ENCODE data around the gene ZNF837.
A peak's percentile ranks its signal among the peaks of the same experiment; 100 is the strongest.
"Not testable (repeated sequence)": the region's sequence is repeated elsewhere in the genome, so short reads cannot be mapped to it uniquely, and the experiment has no call there.

Gene ZNF837

GRCh38 chr19:58351558-58351878 is 29.3 kb downstream of the ZNF837 start:
- no peak for DNase-seq (ENCODE audit: low read depth in 2 of 2)

GRCh38 chr19:58350871-58351557 is 29.8 kb downstream of the ZNF837 start:
- no peak for DNase-seq (ENCODE audit: low read depth in 2 of 2)

DNA sequence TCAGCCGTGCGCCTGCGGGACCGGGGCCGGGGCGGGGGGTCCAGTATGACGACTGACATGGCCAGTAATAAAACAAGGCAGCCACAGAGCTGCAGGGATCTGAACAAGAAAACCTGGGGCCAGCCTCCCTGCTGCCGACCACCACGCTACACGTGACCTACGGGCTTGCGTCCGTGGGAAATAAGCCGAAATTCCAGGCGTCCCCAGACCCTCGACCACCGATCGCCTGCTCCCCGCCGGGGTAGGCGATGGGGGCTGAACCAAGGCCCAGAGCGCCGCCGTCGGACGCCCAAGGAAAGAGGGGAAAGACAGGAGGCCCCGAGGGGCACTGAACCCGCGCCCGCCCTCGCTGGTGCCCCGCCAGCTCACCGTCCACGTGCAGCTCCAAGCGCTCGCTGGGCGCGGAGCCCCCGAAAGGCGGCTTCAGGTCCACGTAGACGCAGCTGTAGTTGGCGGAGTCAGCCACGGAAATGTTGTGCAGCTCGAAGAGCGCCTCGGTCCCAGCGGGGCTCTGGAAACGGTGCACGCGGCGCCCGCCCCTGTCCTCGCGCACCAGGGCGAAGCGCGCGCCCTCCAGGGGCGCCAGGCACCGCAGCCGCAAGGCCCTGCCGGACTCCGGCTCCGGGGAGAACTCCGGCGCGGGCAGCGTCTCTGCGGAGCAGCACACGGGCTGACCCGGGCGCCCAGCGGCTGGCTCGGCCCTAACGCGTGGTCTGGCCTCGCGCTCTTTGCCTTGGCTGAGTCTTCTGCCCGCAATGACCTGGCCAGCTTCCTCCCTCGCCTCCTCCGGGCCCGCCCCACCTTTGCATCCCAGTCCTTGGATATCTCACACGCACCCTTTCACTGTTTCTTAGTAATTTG is 30.6 kb downstream of the ZNF837 start:
- DNase-seq (ENCODE audit: low read depth in 2 of 2): no peak

- DNase-seq (ENCODE audit: low read depth in 2 of 2): no peak
Measured at GRCh38 chr19:58349590-58349989, 31.2 kb downstream of the ZNF837 start.

DNA sequence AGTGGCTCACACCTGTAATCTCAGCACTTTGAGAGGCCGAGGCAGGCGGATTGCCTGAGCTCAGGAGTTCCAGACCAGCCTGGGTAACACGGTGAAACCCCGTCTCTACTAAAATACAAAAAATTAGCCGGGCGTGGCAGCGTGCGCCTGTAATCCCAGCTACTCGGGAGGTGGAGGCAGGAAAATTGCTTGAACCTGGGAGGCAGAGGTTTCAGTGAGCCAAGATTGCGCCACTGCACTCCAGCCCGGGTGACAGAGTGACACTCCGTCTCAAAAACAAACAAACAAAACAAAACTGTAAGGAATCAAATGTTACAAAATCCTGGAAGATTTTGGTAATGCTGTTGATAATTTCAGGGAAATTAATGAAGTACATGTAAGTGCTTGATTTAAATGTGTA is 32.8 kb downstream of the ZNF837 start:
- not testable (repeated sequence) for DNase-seq (ENCODE audit: low read depth in 2 of 2)

DNA sequence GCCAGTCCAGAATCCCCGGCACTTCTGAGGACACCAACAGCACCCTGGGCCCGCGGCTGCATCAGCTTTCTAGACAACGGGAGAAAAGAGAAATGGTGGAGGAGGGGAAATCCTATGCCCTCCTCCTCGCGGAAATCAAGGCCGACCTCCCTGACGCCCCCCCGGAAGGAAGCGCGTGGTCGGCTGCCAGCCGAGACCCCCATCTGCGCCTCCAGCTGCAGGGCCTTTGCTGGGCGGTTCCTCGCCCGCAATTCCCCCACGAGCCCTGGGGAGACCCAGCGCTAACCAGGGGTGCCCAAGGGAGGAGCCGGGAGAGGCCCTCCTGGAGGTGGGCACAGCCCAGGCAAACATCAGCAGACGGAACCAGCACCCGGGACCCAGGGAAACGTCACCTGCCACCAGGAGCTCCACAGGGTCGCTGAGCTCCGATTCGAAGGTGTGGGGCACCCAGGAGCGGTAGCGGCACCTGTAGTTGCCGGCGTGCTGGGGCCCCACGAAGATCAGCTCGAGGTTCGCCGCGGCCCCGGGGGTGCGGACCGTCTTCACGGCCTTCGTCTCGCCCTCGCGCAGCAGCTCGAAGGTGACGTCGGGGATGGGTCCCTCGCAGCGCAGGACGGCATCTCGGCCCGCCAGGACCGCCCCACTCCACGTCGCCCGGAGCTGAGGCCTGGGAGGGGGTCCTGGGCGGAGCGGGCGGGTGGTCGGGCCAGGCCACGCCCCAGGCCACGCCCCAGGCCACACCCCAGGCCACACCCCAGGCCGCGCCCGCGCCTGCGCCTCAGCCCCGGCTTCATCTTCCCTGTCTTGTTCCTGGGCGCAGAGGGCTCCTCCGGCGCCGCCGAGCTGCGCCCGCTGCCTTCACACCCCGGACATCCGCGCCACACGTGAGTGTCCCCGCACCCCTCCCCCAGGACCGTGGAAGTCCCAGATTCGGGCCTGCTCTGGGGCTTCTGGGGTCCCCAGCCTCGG is 33.6 kb downstream of the ZNF837 start:
- peak; percentile 31 to 61 for DNase-seq (ENCODE audit: low read depth in 2 of 2)

GRCh38 chr19:58345558-58345957 is 35.3 kb downstream of the ZNF837 start:
- DNase-seq (ENCODE audit: low read depth in 2 of 2): no peak

DNA sequence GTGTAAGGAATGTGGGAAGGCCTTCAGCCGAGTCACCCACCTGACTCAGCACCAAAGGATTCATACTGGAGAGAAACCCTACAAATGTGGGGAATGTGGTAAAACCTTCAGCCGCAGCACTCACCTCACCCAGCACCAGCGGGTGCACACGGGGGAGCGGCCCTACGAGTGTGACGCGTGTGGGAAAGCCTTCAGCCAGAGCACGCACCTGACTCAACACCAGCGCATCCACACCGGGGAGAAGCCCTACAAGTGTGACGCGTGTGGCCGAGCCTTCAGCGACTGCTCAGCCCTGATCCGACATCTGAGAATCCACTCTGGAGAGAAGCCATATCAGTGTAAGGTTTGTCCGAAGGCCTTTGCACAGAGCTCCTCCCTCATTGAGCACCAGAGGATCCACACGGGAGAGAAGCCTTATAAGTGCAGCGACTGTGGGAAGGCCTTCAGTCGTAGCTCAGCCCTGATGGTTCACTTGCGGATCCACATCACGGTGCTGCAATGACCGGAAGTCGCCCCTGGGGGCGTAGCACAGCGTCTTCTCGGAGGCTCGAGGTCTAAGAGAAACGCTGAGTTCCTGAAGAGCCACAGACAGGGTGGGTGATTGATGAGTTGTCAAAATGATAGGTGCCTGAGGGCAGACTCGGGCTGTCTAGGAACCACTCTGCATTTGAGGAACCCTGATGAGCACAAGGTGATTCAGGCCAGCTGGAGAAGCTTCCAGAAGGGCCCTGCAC is 41.8 kb downstream of the ZNF837 start:
- no peak for DNase-seq (ENCODE audit: low read depth in 2 of 2)

DNA sequence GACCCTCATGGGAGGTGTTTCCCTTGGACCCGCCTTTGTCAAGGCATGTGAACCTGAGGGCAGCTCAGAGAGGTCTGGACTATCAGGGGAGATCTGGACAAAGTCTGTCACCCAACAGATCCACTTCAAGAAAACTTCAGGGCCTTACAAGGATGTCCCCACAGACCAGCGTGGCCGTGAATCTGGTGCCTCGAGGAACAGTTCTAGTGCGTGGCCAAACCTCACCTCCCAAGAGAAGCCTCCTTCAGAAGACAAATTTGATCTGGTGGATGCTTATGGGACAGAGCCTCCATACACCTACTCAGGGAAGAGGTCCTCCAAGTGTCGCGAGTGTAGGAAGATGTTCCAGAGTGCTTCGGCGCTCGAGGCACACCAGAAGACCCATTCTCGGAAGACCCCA is 42.5 kb downstream of the ZNF837 start:
- no peak for DNase-seq (ENCODE audit: low read depth in 2 of 2)

- DNase-seq (ENCODE audit: low read depth in 2 of 2): no peak
Measured at GRCh38 chr19:58336820-58337219, 44.0 kb downstream of the ZNF837 start.

GRCh38 chr19:58336216-58336615 is 44.6 kb downstream of the ZNF837 start:
- no peak for DNase-seq (ENCODE audit: low read depth in 2 of 2)

DNA sequence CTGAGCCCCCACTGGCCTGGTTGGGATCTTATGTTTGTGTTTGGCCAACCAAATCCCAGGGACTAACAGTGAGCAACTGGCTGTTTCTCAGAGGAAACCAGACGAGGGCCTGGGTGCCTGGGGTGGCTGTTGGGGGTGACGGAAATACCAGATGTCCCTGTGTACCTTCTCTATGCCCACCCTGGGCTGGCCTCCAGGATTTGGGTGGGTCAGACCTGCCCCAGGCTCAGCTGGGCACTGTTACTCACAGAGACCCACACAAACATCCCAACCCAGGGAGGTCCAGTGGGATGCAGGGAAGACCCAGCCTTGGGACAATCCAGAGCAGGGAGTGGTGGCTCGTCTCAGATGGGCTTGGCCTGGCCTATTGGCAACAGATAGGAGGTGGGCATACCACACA is 45.2 kb downstream of the ZNF837 start:
- no peak for DNase-seq (ENCODE audit: low read depth in 2 of 2)

GRCh38 chr19:58334691-58335249 is 46.1 kb downstream of the ZNF837 start:
- DNase-seq (ENCODE audit: low read depth in 2 of 2): no peak

- DNase-seq (ENCODE audit: low read depth in 2 of 2): no peak
Measured at GRCh38 chr19:58332697-58333096, 48.1 kb downstream of the ZNF837 start.

DNA sequence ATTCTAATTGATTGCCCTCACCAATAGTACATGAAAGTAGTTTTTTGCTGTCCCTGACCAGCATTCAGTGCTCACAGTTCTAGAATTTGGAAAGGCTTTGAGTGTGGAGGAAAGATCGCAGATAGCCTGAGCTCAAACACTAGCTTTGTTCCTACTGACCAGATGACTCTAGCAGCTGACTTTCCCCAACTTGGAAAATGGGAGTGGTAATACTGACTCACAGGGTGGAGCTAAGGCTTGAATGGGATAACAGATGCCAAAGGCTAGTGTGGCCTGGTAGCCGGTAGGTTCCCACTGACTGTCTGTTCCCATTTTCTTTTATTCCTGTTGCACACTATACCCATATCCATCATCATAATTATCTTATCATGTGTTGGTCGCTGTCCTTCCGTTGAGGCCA is 50.4 kb downstream of the ZNF837 start:
- no peak for DNase-seq (ENCODE audit: low read depth in 2 of 2)

DNA sequence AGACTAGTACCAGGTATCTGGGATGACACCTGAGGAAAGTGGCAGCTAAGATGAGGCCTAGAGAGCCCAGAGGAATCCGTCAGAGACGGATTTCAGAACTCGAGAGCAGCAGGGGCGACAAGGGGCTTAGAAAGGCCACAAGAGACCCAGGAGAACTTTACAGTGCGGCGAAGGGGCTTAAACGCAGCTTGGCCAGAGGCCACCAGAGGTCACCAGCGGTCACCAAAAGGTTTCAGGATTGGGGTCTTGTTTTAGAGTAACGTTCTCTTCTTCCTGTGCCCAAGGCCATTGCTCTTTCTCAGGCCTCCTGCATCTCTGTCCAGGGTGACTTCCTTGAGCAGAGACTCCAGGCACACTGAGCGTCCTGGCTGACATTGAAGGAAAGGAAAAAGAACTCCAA is 51.8 kb downstream of the ZNF837 start:
- DNase-seq (ENCODE audit: low read depth in 2 of 2): no peak

DNA sequence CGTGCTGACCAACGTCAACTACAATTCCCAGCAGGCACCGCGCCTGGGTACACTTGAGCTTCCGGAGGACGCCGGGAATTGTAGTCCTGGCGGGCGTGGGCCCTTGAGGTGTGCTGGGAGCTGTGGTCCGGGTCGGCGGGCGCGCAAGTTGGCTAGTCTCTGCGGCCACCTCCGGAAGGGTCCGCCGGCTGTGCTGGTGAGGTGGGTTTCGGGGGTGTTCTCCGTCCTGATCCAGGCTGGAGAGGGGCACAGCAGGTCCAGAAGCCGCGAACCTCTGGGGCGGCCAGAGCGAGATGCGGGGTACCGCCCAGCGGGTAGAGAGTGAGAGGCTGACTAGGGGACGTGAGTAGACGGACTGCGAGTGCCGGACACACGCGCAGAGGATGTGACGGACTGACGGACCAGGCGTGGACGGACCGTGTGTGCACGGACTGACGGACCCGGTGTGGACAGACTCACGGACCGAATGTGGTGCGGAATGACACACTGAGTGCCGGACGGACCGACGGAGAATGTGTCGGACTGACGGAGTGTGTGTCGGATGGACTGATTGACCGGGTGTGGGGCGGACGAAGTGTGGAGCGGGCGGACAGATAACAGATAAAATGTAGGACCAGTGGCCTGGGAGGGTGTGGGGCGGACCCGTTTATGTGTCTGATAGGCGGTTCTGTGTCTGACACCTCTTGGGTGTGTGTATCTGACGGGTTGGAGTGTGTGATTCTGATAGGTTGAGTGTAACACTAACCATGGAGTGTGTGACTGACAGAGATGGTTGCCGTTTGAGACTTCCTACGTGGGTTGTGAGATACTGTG is 53.7 kb downstream of the ZNF837 start, which contains the start of gene ZSCAN22:
Gene ZSCAN22, plus strand, starts transcription at position 81 of the 813 bp plus-strand sequence. CDS start 7,809 bp downstream, outside the sequence.
- DNase-seq (ENCODE audit: low read depth in 2 of 2): peak; percentile 81 to 83

GRCh38 chr19:58326501-58326913 is 54.3 kb downstream of the ZNF837 start:
- DNase-seq (ENCODE audit: low read depth in 2 of 2): no peak

DNA sequence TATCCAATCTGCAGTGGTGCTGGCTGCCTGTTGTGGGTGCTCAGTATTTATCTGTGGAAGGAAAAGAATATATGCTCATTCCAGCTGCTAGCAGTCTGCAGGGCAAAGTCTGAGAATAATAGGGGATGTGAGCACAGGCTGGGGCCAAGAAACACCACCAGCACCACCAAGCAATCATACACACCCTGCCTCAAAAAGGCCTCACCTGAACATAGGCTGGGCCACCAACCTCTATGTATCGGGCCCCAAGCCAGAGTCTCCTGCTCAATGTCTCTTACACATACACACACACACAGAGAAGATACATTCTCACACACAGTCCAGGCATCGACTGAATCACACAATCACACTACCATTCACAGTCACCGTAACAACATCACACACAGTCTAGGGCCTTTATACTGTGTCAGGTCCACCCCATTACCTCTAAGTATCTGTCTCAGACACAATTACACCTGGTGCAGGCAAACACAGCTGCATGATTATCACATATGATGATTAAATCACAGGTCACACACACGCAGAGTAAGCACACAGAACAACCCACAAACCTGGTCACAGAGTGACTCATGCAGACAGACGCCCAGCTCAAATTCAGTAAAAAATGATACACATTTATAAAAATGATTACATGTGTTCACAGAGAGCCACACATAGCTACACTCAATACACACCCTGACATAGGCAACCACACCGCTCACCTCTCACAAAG is 55.4 kb downstream of the ZNF837 start:
- no peak for DNase-seq (ENCODE audit: low read depth in 2 of 2)
